Mesothelial cell of epicardium (in vitro differentiated cells): ENCODE measurements around the gene LRCH3. TPM values are rescaled to one million over a fixed set of nuclear protein-coding genes. Genes with fewer than 3 reads are reported as not detected.
A peak's percentile ranks its signal among the peaks of the same experiment; 100 is the strongest.

Experiments
- DNase-seq, 2 experiments: peaks; one replicate each; pipeline ENCODE4 v3.0.0; 2021; ENCODE audit warnings: low spot score in 2 of 2; ENCODE audit not compliant: unreplicated experiment in 2 of 2
- H3K27ac Mint-ChIP-seq: 2 replicates; pipeline ENCODE4 v1.8.0; 2021; ENCODE audit warnings: mixed read lengths
- H3K27me3 Mint-ChIP-seq: 2 replicates; pipeline ENCODE4 v1.8.0; 2021; ENCODE audit warnings: low read depth, mixed read lengths
- H3K36me3 Mint-ChIP-seq: 2 replicates; pipeline ENCODE4 v1.8.0; 2021; ENCODE audit warnings: mixed read lengths
- H3K4me1 Mint-ChIP-seq: 2 replicates; pipeline ENCODE4 v1.8.0; 2021; ENCODE audit warnings: mixed read lengths
- H3K4me3 Mint-ChIP-seq: 2 replicates; pipeline ENCODE4 v1.8.0; 2021; ENCODE audit warnings: mild to moderate bottlenecking, moderate library complexity, mixed read lengths
- H3K9me3 Mint-ChIP-seq: 2 replicates; pipeline ENCODE4 v1.8.0; 2021; ENCODE audit warnings: mixed read lengths
- total RNA-seq: library from RNA; stranded (reverse); gene quantifications from 3 replicates; pipeline ENCODE4 v1.2.1, GENCODE V29; 2021
- TF ChIP-seq, protein P1 (sequence below): fragments of 200-600 bp; sonication (generic); IDR thresholded peaks from one replicate; pipeline ENCODE4 v1.5.0; 2021; ENCODE audit warnings: antibody characterized with exemption; ENCODE audit not compliant: unreplicated experiment

The LRCH3 gene
- total RNA-seq, 1 donor from 2014 or later = 82.6 TPM

GRCh38 chr3:197800379-197800778, 9.3 kb downstream of the LRCH3 start:
- no peak for DNase-seq
- Mint-ChIP-seq H3K9me3 (no peaks in the 10 kb centered on the region), H3K27me3 (no peaks in the 10 kb centered on the region), H3K36me3 (peaks cover 4% of the 10 kb centered on the region), H3K4me1 (peaks cover 3% of the 10 kb centered on the region), H3K4me3 (no peak overlapping the region), H3K27ac (no peak overlapping the region)
- TF ChIP-seq, protein P1, sequence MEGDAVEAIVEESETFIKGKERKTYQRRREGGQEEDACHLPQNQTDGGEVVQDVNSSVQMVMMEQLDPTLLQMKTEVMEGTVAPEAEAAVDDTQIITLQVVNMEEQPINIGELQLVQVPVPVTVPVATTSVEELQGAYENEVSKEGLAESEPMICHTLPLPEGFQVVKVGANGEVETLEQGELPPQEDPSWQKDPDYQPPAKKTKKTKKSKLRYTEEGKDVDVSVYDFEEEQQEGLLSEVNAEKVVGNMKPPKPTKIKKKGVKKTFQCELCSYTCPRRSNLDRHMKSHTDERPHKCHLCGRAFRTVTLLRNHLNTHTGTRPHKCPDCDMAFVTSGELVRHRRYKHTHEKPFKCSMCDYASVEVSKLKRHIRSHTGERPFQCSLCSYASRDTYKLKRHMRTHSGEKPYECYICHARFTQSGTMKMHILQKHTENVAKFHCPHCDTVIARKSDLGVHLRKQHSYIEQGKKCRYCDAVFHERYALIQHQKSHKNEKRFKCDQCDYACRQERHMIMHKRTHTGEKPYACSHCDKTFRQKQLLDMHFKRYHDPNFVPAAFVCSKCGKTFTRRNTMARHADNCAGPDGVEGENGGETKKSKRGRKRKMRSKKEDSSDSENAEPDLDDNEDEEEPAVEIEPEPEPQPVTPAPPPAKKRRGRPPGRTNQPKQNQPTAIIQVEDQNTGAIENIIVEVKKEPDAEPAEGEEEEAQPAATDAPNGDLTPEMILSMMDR = no peak

GRCh38 chr3:197801891-197802778, 11.1 kb downstream of the LRCH3 start:
- peaks cover 3% of the 10 kb centered on the region for H3K4me1 Mint-ChIP-seq
- H3K27ac Mint-ChIP-seq = no peak overlapping the region
- H3K27me3 Mint-ChIP-seq = no peaks in the 10 kb centered on the region
- H3K9me3 Mint-ChIP-seq = no peaks in the 10 kb centered on the region
- DNase-seq = no peak
- no peak overlapping the region for H3K4me3 Mint-ChIP-seq
- TF ChIP-seq, protein P1 = no peak
- H3K36me3 Mint-ChIP-seq = peaks cover 4% of the 10 kb centered on the region

- Mint-ChIP-seq H3K36me3 (peaks cover 4% of the 10 kb centered on the region), H3K4me1 (peaks cover 3% of the 10 kb centered on the region), H3K9me3 (no peaks in the 10 kb centered on the region), H3K4me3 (no peak overlapping the region), H3K27ac (no peak overlapping the region), H3K27me3 (no peaks in the 10 kb centered on the region)
- DNase-seq = no peak
- TF ChIP-seq, protein P1 = no peak
Observed at GRCh38 chr3:197802779-197803459, 11.9 kb downstream of the LRCH3 start.

DNA sequence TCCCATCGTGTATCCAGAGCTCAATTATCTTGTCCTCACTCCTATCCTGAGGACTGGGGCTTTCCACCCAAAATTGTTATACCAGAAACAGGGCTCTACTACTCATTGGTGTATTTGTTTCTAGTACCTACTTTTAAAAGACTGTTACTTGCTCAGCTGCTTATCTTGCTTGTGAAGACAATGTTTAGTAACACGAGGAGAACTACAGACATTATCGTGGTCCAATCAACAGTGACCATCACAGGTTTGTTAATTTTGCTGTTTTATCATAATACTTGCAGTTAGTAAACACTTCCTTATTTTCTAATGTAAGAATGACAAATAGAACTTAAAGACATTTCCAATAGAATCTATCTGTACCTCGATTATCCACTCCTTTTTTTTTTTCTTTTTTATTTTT, 13.5 kb downstream of the LRCH3 start:
- TF ChIP-seq, protein P1 = no peak
- Mint-ChIP-seq H3K4me1 (peaks cover 9% of the 10 kb centered on the region), H3K27me3 (no peaks in the 10 kb centered on the region), H3K36me3 (peaks cover 4% of the 10 kb centered on the region), H3K27ac (no peak overlapping the region), H3K4me3 (no peak overlapping the region), H3K9me3 (no peaks in the 10 kb centered on the region)
- no peak for DNase-seq

- H3K4me1 Mint-ChIP-seq = peaks cover 18% of the 10 kb centered on the region
- H3K27me3 Mint-ChIP-seq = no peaks in the 10 kb centered on the region
- TF ChIP-seq, protein P1 = no peak
- peak overlapping the region; percentile 40 for H3K27ac Mint-ChIP-seq
- no peak overlapping the region for H3K4me3 Mint-ChIP-seq
- no peak for DNase-seq
- peaks cover 1% of the 10 kb centered on the region for H3K36me3 Mint-ChIP-seq
- no peaks in the 10 kb centered on the region for H3K9me3 Mint-ChIP-seq
Observed at GRCh38 chr3:197807969-197808587, 17.0 kb downstream of the LRCH3 start.
